ENCODE measurements around the gene CEP295NL. TPM values are rescaled to one million over a fixed set of nuclear protein-coding genes. Genes with fewer than 3 reads are reported as not detected.

CEP295NL gene
- total RNA-seq, 1 experiment from 2014 or later = 0.87 TPM

DNA sequence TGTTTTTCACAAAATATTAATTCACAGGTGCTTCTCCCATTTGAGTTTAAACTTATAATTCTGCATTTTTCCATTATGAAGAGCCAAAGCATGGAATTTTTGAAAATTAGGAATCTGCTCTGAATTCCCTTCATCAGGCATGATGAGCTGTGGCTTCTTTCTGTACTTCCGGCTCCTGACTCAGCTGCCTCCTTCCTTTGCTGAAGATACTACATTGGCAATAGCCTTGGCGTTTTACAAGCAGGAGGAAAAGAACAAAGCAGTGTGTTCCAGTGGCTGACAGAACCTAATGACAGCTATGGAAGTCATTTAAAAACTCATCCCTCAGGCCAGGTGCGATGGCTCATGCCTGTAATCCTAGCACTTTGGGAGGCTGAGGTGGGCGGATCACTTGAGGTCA is 44.0 kb downstream of the CEP295NL start:
- CTCF ChIA-PET = no interaction called here
- H3K27ac ChIP-seq (ENCODE audit: low read length) = no peak overlapping the region
- TF ChIP-seq, protein P1, sequence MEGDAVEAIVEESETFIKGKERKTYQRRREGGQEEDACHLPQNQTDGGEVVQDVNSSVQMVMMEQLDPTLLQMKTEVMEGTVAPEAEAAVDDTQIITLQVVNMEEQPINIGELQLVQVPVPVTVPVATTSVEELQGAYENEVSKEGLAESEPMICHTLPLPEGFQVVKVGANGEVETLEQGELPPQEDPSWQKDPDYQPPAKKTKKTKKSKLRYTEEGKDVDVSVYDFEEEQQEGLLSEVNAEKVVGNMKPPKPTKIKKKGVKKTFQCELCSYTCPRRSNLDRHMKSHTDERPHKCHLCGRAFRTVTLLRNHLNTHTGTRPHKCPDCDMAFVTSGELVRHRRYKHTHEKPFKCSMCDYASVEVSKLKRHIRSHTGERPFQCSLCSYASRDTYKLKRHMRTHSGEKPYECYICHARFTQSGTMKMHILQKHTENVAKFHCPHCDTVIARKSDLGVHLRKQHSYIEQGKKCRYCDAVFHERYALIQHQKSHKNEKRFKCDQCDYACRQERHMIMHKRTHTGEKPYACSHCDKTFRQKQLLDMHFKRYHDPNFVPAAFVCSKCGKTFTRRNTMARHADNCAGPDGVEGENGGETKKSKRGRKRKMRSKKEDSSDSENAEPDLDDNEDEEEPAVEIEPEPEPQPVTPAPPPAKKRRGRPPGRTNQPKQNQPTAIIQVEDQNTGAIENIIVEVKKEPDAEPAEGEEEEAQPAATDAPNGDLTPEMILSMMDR (IDR thresholded peaks at IDR 0.05) = no peak
- TF ChIP-seq SIN3A (IDR thresholded peaks at IDR 0.05; ENCODE audit: borderline replicate concordance, insufficient read depth, low read depth, low read length) = no peak
- no peak for TF ChIP-seq POLR2AphosphoS5 (IDR thresholded peaks at IDR 0.05; ENCODE audit: low read depth, low read length)
- TF ChIP-seq, protein P2, sequence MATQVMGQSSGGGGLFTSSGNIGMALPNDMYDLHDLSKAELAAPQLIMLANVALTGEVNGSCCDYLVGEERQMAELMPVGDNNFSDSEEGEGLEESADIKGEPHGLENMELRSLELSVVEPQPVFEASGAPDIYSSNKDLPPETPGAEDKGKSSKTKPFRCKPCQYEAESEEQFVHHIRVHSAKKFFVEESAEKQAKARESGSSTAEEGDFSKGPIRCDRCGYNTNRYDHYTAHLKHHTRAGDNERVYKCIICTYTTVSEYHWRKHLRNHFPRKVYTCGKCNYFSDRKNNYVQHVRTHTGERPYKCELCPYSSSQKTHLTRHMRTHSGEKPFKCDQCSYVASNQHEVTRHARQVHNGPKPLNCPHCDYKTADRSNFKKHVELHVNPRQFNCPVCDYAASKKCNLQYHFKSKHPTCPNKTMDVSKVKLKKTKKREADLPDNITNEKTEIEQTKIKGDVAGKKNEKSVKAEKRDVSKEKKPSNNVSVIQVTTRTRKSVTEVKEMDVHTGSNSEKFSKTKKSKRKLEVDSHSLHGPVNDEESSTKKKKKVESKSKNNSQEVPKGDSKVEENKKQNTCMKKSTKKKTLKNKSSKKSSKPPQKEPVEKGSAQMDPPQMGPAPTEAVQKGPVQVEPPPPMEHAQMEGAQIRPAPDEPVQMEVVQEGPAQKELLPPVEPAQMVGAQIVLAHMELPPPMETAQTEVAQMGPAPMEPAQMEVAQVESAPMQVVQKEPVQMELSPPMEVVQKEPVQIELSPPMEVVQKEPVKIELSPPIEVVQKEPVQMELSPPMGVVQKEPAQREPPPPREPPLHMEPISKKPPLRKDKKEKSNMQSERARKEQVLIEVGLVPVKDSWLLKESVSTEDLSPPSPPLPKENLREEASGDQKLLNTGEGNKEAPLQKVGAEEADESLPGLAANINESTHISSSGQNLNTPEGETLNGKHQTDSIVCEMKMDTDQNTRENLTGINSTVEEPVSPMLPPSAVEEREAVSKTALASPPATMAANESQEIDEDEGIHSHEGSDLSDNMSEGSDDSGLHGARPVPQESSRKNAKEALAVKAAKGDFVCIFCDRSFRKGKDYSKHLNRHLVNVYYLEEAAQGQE (IDR thresholded peaks at IDR 0.05; ENCODE audit: insufficient read depth in 1 of 2, low read depth in 2 of 2, low read length in 1 of 2) = no peak
- no peak for TF ChIP-seq TCF7L2 (IDR thresholded peaks at IDR 0.05; ENCODE audit: low read depth, low read length)
- no peak overlapping the region for H3K4me3 ChIP-seq (ENCODE audit: low read depth in 2 of 2, low read length in 2 of 2)
- no peaks in the 10 kb centered on the region for H3K27me3 ChIP-seq (ENCODE audit: control insufficient read depth, insufficient read depth, low read length)
- no peaks in the 10 kb centered on the region for H3K9me3 ChIP-seq (ENCODE audit: control insufficient read depth, insufficient read depth, low read depth, low read length)
- intact Hi-C loops (cut with micrococcal nuclease; ENCODE audit: unreplicated experiment) = no loop called here
- no peaks in the 10 kb centered on the region for H3K36me3 ChIP-seq (ENCODE audit: control insufficient read depth, insufficient read depth, low read length)
- POLR2A ChIA-PET = interaction anchor here (0.5 kb wide), 1 partner anchor 701 kb away, joined by 3 read pairs; no protein-coding TSS in a partner anchor
- H3K4me1 ChIP-seq (ENCODE audit: control insufficient read depth, insufficient read depth, low read length) = peaks cover 8% of the 10 kb centered on the region
- DNase-seq (ENCODE audit: low read depth, low spot score) (no peak), ATAC-seq (no peak)
- in situ Hi-C loops (cut with HindIII; ENCODE audit: low pct_unique_long_range_greater_than_20kb, low sequenced_read_pairs) = no loop called here
- no TSS peak for BruUV-seq (replicated peaks)

DNA sequence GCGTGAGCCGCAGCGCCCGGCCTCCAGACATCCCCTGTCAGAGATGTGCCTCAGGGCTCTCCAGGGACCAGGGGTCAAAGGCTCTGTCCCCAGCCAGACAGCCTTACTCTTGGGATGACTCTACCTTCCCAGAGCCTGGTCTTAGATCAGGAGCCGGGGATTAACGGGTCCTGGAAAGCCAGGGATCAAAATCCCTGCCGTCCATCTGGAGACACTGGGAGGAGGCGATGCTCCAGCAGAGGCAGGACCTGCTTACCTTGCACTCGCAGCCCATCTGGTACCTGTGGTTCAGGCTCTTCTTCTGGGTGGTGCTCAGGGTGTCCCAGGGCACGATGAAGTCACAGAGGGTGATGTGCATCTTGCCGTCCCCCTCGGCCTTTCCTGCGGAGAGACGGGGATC is 45.7 kb downstream of the CEP295NL start:
- ATAC-seq (no peak), DNase-seq (ENCODE audit: low read depth, low spot score) (no peak)
- Histone ChIP-seq H3K4me1 (ENCODE audit: control insufficient read depth, insufficient read depth, low read length) (peaks cover 6% of the 10 kb centered on the region), H3K27me3 (ENCODE audit: control insufficient read depth, insufficient read depth, low read length) (no peaks in the 10 kb centered on the region), H3K9me3 (ENCODE audit: control insufficient read depth, insufficient read depth, low read depth, low read length) (no peaks in the 10 kb centered on the region), H3K36me3 (ENCODE audit: control insufficient read depth, insufficient read depth, low read length) (no peaks in the 10 kb centered on the region), H3K27ac (ENCODE audit: low read length) (no peak overlapping the region), H3K4me3 (ENCODE audit: low read depth in 2 of 2, low read length in 2 of 2) (no peak overlapping the region)
- CTCF ChIA-PET = no interaction called here
- BruUV-seq (replicated peaks) = no TSS peak
- TF ChIP-seq SIN3A (IDR thresholded peaks at IDR 0.05; ENCODE audit: borderline replicate concordance, insufficient read depth, low read depth, low read length) (no peak), POLR2AphosphoS5 (IDR thresholded peaks at IDR 0.05; ENCODE audit: low read depth, low read length) (no peak), TCF7L2 (IDR thresholded peaks at IDR 0.05; ENCODE audit: low read depth, low read length) (no peak)
- TF ChIP-seq, protein P2 (IDR thresholded peaks at IDR 0.05; ENCODE audit: insufficient read depth in 1 of 2, low read depth in 2 of 2, low read length in 1 of 2) = no peak
- TF ChIP-seq, protein P1 (IDR thresholded peaks at IDR 0.05) = no peak
- intact Hi-C loops (cut with micrococcal nuclease; ENCODE audit: unreplicated experiment) = no loop called here
- in situ Hi-C loops (cut with HindIII; ENCODE audit: low pct_unique_long_range_greater_than_20kb, low sequenced_read_pairs) = no loop called here
- POLR2A ChIA-PET = interaction anchor here (0.7 kb wide), 1 partner anchor 856 kb away, joined by 3 read pairs; no protein-coding TSS in a partner anchor

Measured in Panc1 (cell line).